Measurements from ENCODE around the gene ATP1A4. TPM values are rescaled to one million over a fixed set of nuclear protein-coding genes. Genes with fewer than 3 reads are reported as not detected.

Gene ATP1A4
- total RNA-seq, 1 donor from 2014 or later, result not detected

- Mint-ChIP-seq H3K27me3 (ENCODE audit: unreplicated experiment) (peaks cover 7% of the 10 kb centered on the region), H3K4me1 (ENCODE audit: low read depth, unreplicated experiment) (peaks cover 8% of the 10 kb centered on the region), H3K27ac (ENCODE audit: unreplicated experiment) (no peak overlapping the region), H3K9me3 (ENCODE audit: unreplicated experiment) (peaks cover 1% of the 10 kb centered on the region), H3K36me3 (ENCODE audit: unreplicated experiment) (no peaks in the 10 kb centered on the region), H3K4me3 (ENCODE audit: unreplicated experiment) (no peak overlapping the region)
- no peak for TF ChIP-seq CTCF (IDR thresholded peaks at IDR 0.05; ENCODE audit: partially characterized antibody, unreplicated experiment)
- DNase-seq, result no peak
Measured at GRCh38 chr1:160117300-160117699, 34.1 kb upstream of the ATP1A4 start.

GRCh38 chr1:160117709-160118183 lies 33.7 kb upstream of the ATP1A4 start:
- peaks cover 3% of the 10 kb centered on the region for H3K4me1 Mint-ChIP-seq (ENCODE audit: low read depth, unreplicated experiment)
- H3K27ac Mint-ChIP-seq (ENCODE audit: unreplicated experiment), result no peak overlapping the region

DNA sequence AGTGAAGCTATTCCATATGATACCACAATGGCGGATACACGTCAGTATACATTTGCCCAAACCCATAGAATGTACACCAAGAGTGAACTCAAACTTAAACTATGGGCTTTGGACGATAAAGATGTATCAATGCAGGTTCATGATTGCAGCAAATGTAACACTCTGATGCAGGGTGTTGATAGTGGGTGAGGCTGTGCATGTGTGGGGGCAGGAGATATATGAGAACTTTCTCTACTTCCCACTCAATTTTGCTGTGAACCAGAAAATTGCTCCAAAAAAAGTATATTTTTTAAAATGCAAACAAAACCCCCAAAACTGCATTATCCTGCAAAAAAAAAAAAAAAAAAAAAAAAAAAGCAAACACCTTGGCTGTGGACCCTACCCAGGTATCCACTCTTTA lies 32.5 kb upstream of the ATP1A4 start:
- Mint-ChIP-seq H3K4me3 (ENCODE audit: unreplicated experiment) (no peak overlapping the region), H3K27me3 (ENCODE audit: unreplicated experiment) (peaks cover 4% of the 10 kb centered on the region), H3K36me3 (ENCODE audit: unreplicated experiment) (no peaks in the 10 kb centered on the region), H3K27ac (ENCODE audit: unreplicated experiment) (no peak overlapping the region), H3K4me1 (ENCODE audit: low read depth, unreplicated experiment) (no peaks in the 10 kb centered on the region), H3K9me3 (ENCODE audit: unreplicated experiment) (peaks cover 1% of the 10 kb centered on the region)
- TF ChIP-seq CTCF (IDR thresholded peaks at IDR 0.05; ENCODE audit: partially characterized antibody, unreplicated experiment), result no peak
- no peak for DNase-seq

More at GRCh38 chr1:160117709-160118183, 33.7 kb upstream of the ATP1A4 start:
- Mint-ChIP-seq H3K4me3 (ENCODE audit: unreplicated experiment) (no peak overlapping the region), H3K9me3 (ENCODE audit: unreplicated experiment) (peaks cover 1% of the 10 kb centered on the region), H3K36me3 (ENCODE audit: unreplicated experiment) (no peaks in the 10 kb centered on the region), H3K27me3 (ENCODE audit: unreplicated experiment) (peaks cover 4% of the 10 kb centered on the region)
- no peak for TF ChIP-seq CTCF (IDR thresholded peaks at IDR 0.05; ENCODE audit: partially characterized antibody, unreplicated experiment)
- no peak for DNase-seq

- Mint-ChIP-seq H3K27ac (ENCODE audit: unreplicated experiment) (no peak overlapping the region), H3K36me3 (ENCODE audit: unreplicated experiment) (no peaks in the 10 kb centered on the region), H3K4me1 (ENCODE audit: low read depth, unreplicated experiment) (no peaks in the 10 kb centered on the region), H3K4me3 (ENCODE audit: unreplicated experiment) (no peak overlapping the region), H3K27me3 (ENCODE audit: unreplicated experiment) (peaks cover 2% of the 10 kb centered on the region), H3K9me3 (ENCODE audit: unreplicated experiment) (peaks cover 1% of the 10 kb centered on the region)
- DNase-seq, result no peak
- TF ChIP-seq CTCF (IDR thresholded peaks at IDR 0.05; ENCODE audit: partially characterized antibody, unreplicated experiment), result no peak
Measured at GRCh38 chr1:160120797-160121196, 30.6 kb upstream of the ATP1A4 start.

DNA sequence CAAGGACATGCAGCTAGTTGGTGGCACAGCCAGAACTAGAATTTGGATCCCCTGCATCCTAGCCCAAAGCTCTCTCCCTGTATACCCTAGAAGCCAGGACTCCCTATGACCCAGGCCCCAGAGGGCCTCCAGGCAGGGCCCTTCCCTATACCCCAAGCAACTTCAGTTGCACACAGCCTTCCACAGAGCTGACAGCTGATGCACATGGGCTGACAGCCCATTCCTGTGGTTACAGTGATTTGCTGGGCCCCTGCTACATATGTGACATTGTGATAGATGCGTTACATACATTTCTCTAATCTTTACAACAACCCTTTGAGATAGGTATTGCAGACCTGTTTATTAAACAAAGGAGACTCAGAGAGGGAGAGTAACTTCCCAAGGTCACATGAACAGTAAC lies 30.0 kb upstream of the ATP1A4 start:
- Mint-ChIP-seq H3K36me3 (ENCODE audit: unreplicated experiment) (no peaks in the 10 kb centered on the region), H3K27ac (ENCODE audit: unreplicated experiment) (no peak overlapping the region), H3K9me3 (ENCODE audit: unreplicated experiment) (peaks cover 1% of the 10 kb centered on the region), H3K27me3 (ENCODE audit: unreplicated experiment) (peaks cover 2% of the 10 kb centered on the region), H3K4me1 (ENCODE audit: low read depth, unreplicated experiment) (no peaks in the 10 kb centered on the region), H3K4me3 (ENCODE audit: unreplicated experiment) (no peak overlapping the region)
- no peak for TF ChIP-seq CTCF (IDR thresholded peaks at IDR 0.05; ENCODE audit: partially characterized antibody, unreplicated experiment)
- no peak for DNase-seq
